GM21390 (cell line): ENCODE data around the gene WNT9A.
"Not testable (repeated sequence)": the region's sequence is repeated elsewhere in the genome, so short reads cannot be mapped to it uniquely, and the experiment has no call there.

Experiments used
- ATAC-seq: cut with Tn5 transposase; IDR thresholded peaks from one replicate; pipeline ENCODE4 v1.9.1; 2021; ENCODE audit not compliant: unreplicated experiment

WNT9A gene

GRCh38 chr1:227888404-227889046 is 59.2 kb downstream of the WNT9A start:
- ATAC-seq, result no peak

DNA sequence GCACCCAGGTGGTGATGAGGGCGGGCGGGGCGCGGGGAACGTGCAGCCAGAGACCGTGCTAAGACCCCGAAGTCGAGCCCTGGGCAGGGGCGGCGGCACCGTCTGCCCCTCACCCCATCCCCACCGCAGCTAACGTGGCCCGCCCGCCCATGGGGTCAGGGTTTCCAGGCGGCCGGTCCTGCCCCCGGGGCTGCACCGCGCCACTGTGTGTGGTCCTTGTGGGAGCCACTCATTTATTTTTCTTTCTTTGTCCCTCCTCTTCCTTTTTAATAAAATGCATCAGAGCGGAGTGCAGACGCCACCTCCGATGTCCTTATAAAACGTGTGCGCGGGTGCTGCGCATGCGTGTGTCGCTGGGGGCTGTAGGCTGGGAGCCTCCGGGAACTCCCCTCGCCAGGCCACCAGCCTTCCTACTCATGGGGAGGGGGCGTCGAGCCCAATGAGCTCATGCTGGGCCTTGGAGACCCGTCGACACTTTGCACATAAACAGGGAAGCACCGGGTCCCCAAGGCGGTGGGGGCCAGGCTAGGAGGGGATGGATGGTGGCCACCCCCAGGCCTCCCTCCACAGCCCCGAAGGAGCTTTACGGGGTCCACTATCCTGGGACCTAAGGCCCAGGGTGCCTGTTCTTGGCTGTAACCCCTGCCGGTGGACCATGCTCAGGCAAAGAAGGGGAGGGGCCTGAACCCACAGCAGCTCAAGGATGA is 59.9 kb downstream of the WNT9A start:
- ATAC-seq, result no peak

DNA sequence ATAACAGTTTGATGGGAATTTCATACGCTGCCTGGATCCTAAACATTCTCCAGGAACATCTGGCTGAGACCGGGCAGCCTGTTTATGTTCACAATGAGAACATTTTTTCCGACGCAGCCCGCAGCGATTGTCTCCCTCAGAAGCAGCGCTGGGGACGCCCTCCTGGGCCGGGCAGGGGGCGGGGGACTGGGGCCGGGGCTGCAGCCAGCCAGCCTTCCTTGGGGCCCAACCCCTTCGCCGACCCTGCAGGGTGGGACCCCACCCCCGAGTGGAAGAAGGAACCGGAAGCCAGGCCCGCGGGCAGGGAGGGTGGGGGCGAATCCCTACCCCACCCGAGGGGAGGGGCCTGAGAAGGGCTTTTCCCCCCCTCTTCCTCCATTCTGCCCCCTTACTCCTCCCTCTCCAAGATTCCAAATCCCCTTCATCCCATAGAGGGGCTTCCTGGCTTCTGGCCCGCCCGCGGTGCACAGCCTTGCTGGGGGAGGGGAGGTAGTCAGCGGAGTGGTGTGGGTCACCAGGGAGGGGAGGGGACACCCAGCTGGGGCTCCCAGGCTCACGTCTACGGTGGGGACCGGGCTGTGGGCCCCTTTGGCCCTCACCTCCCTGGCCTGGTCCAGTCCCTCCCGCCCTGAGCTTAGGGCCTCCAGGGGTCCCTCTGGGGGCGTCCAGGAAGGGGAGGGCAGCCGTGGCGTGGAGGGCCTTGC is 60.6 kb downstream of the WNT9A start:
- no peak for ATAC-seq

DNA sequence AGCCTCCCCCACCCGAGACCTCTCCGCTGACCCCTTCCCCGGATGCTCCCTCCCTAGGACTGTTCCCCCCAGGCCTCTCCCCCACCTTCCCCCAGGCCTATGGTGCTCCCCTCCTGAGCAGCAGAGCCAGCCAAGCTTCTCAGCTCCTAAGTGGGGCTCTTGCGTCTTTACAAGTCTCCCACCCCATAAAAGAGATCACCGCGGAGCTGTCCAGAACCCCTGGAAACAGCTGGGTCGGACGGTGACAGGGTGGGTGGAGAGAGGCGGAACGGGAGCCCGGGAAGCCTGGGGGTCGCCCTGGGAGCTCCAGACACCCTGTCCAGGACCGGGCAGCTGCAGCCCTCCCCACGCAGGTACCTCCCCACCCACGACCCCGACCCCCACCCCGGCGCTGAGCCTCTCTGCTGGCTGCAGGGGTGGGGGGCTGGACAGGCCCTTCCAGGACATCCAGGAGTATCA is 61.2 kb downstream of the WNT9A start:
- ATAC-seq, result no peak

GRCh38 chr1:227885648-227886502 is 61.9 kb downstream of the WNT9A start:
- ATAC-seq, result no peak

GRCh38 chr1:227885135-227885647 is 62.5 kb downstream of the WNT9A start:
- ATAC-seq, result no peak

DNA sequence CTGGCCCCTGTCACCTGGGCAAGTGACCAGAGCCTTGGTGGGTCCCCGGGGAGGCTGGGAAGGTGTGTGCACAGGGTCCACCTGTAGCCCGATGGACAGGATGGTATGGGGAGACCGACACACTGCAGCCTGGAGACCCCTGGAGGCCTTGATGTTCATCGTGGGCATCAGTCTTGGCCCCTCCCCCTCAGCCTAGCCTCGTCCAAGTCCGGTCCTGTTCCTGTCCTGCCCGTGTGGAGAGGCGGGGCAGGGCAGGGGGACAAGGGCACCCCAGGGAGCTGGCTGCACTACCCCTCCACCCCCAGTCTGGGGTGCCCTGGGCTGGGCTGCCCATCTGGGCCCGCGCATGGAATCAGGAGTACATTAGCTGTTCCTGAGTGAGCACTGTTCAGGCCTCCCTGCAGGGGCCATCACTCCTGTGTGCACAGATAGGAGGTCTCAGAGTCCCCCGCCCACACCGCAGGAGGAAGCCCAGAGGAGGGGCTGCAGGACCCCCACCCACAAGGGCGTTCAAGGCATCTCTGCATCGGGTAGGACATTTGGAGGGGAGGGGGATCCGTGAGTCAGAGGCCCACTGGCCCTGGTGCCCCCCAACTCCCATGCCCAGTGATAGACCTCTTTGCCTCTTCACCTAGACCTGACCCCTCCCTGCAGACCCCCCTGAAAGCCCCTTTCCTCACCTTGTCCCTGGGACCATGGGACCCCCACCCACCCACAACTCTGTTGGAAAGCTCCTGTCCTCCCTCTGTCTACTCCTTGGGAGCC is 63.2 kb downstream of the WNT9A start:
- no peak for ATAC-seq

DNA sequence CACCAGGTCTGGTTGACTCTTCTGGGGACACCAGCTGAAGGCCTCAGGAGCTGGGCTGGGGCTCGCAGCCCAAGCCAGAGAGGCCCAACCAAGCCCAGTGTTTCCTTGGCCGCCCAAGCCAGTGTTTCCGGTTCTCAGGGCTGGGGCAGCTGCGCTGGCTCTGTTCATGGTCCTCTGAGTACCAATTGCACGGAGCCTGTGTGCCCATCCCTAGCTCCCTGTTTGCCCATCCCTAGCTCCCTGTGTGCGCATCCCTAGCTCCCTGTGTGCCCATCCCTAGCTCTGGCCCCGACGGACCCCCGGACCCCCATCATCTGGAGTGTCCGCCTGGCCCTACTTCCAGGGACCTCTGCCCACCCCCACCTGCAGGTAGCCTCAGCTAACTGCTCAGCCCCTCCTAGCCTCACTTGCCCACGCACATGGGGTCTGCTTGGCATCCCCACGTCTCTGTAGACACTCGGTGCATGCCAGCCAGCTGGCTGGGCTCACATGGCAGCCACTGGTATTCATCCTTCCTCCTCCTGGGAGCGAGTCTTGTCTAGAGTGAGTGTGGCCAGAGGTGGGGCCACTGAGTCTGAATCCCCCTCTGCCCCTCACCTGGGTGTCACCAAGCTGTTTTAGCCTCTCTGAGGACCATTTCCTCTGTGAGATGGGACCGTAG is 64.0 kb downstream of the WNT9A start:
- no peak for ATAC-seq

GRCh38 chr1:227883073-227883520 is 64.6 kb downstream of the WNT9A start:
- ATAC-seq, result no peak

GRCh38 chr1:227880342-227880924 is 67.3 kb downstream of the WNT9A start:
- ATAC-seq, result no peak

GRCh38 chr1:227877810-227878209 is 69.9 kb downstream of the WNT9A start:
- ATAC-seq, result not testable (repeated sequence)

DNA sequence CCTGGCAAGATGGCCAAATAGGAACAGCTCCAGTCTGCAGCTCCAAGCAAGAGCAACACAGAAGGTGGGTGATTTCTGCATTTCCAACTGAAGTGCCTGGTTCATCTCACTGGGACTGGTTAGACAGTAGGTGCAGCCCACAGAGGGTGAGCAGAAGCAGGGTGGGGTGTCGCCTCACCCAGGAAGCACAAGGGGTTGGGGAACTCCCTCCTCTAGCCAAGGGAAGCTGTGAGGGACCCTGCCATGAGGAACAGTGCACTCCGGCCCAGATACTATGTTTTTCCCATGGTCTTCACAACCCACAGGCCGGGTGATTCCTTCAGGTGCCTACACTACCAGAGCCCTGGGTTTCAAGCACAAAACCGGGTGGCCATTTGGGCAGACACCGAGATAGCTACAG is 75.8 kb downstream of the WNT9A start:
- ATAC-seq, result not testable (repeated sequence)

DNA sequence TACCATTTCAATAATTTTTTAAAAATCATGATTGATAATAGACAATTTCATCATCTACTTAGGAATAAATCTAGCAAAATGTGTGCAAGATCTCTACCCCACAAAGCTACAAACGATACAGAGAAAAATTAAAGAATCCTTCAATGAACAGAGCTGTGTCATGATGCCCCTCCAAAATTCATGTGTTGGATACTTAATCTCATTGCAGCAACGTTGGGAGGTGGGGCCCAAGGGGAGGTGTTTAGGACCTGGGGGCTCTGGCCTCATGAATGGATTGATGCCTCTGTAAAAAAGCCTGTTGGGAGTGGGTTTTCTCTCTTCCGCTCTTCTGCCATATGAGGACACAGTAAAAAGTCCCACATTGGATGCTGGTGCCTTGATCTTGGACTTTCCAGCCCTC is 77.4 kb downstream of the WNT9A start:
- ATAC-seq, result no peak

GRCh38 chr1:227869851-227870305 is 77.9 kb downstream of the WNT9A start:
- ATAC-seq, result no peak

DNA sequence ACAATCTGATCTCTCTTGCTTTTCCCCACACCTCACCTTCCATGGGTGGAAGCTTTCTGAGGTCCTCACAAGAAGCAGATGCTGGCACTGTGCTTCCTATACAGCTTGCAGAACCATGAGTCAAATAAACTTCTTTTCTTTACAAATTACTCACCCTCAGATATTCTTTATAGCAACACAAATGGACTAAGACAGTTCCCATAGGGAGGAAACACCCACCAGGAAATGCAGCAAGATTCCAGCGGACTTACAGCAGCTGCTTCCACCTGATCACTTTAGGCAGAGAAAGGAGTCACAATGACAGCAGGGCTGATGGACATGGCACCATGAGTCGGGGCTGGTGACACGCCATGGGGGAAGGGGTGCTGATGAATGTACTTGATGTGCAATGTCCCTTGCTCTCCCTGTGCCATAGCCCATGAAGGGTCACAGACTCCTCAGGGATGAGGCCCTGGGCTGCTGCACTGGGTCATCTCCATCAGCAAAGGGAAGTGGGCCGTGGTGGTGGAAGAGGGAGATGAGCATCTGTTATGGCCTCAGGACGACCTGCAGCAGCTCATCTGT is 78.4 kb downstream of the WNT9A start:
- no peak for ATAC-seq
